Measurements from ENCODE around the gene EIF2B4. TPM values are rescaled to one million over a fixed set of nuclear protein-coding genes. Genes with fewer than 3 reads are reported as not detected.

The EIF2B4 gene
- total and polyA plus RNA-seq, 2 of the 13 experiments (the other 11 are each of a cell fraction or from before 2014, with no cell fraction given), result 91.5 to 96.4 TPM

DNA sequence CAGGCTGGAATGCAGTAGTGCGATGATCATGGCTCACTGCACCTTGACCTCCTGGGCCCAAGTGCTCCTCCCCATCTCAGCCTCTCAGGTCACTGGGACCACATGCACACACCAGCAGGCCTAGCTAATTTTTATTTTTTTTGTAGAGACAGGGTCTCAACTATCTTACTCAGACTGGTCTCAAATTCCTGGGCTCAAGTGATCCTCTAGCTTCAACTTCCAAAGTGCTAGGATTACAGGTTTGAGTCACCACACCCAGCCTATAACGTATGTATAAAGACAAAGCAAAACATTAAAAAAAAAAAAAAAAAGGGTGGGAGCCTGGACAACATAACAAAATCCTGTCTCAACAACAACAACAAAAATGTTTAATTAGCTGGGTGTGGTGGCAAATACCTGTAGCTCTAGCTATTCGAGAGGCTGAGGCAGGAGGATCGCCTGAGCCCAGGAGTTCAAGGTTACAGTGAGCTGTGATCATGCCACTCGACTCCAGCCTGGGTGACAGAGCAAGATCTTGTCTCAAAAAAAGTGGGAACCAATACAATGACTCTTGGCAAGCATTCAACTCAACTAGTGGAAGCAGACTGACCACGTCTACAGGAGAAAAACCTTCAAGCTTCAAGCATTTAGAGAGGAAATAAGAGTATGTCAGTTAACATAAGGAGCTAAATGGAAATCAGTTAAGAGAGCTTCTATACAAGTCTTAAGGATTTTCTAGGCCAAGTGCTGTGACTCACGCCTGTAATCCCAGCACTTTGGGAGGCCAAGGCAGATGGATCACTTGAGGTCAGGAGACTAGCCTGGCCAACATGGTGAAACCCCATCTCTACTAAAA, 16.2 kb downstream of the EIF2B4 start (continued):
- TF ChIP-seq ZNF83 (CRISPR knock-in tag; IDR thresholded peaks at IDR 0.05; ENCODE audit: borderline replicate concordance) (no peak), ZFX (CRISPR knock-in tag; IDR thresholded peaks at IDR 0.05; ENCODE audit: low read depth) (peak; percentile 70), ZNF609 (CRISPR knock-in tag; IDR thresholded peaks at IDR 0.05; ENCODE audit: borderline replicate concordance) (peak; percentile 32; the same call in 1 of the 2 replicates), ATF4 (CRISPR knock-in tag; IDR thresholded peaks at IDR 0.05) (no peak), ZNF572 (CRISPR knock-in tag; IDR thresholded peaks at IDR 0.05) (no peak), ZNF460 (CRISPR knock-in tag; IDR thresholded peaks at IDR 0.05; ENCODE audit: borderline replicate concordance) (no peak), CBX5 (CRISPR knock-in tag; IDR thresholded peaks at IDR 0.05; ENCODE audit: borderline replicate concordance) (no peak), SIX4 (CRISPR knock-in tag; IDR thresholded peaks at IDR 0.05) (0 out of 2 replicates have a peak, but pooled peaks have one; percentile 29), AGO1 (IDR thresholded peaks at IDR 0.05; ENCODE audit: low read depth, low read length, poor library complexity, severe bottlenecking) (no peak), RORA (CRISPR knock-in tag; IDR thresholded peaks at IDR 0.05) (no peak), ZNF225 (CRISPR knock-in tag; IDR thresholded peaks at IDR 0.05) (no peak), SMAD9 (CRISPR knock-in tag; IDR thresholded peaks at IDR 0.05) (no peak), ZNF432 (CRISPR knock-in tag; IDR thresholded peaks at IDR 0.05; ENCODE audit: borderline replicate concordance) (no peak)
- TF ChIP-seq, protein P1, sequence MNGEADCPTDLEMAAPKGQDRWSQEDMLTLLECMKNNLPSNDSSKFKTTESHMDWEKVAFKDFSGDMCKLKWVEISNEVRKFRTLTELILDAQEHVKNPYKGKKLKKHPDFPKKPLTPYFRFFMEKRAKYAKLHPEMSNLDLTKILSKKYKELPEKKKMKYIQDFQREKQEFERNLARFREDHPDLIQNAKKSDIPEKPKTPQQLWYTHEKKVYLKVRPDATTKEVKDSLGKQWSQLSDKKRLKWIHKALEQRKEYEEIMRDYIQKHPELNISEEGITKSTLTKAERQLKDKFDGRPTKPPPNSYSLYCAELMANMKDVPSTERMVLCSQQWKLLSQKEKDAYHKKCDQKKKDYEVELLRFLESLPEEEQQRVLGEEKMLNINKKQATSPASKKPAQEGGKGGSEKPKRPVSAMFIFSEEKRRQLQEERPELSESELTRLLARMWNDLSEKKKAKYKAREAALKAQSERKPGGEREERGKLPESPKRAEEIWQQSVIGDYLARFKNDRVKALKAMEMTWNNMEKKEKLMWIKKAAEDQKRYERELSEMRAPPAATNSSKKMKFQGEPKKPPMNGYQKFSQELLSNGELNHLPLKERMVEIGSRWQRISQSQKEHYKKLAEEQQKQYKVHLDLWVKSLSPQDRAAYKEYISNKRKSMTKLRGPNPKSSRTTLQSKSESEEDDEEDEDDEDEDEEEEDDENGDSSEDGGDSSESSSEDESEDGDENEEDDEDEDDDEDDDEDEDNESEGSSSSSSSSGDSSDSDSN (CRISPR knock-in tag; IDR thresholded peaks at IDR 0.05), result peak; percentile 29; the same call in 1 of the 2 replicates
- TF ChIP-seq, protein P2, sequence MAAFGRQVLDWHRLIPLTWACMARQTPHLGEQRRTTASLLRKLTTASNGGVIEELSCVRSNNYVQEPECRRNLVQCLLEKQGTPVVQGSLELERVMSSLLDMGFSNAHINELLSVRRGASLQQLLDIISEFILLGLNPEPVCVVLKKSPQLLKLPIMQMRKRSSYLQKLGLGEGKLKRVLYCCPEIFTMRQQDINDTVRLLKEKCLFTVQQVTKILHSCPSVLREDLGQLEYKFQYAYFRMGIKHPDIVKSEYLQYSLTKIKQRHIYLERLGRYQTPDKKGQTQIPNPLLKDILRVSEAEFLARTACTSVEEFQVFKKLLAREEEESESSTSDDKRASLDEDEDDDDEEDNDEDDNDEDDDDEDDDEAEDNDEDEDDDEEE (CRISPR knock-in tag; IDR thresholded peaks at IDR 0.05), result no peak
- TF ChIP-seq, protein P3, sequence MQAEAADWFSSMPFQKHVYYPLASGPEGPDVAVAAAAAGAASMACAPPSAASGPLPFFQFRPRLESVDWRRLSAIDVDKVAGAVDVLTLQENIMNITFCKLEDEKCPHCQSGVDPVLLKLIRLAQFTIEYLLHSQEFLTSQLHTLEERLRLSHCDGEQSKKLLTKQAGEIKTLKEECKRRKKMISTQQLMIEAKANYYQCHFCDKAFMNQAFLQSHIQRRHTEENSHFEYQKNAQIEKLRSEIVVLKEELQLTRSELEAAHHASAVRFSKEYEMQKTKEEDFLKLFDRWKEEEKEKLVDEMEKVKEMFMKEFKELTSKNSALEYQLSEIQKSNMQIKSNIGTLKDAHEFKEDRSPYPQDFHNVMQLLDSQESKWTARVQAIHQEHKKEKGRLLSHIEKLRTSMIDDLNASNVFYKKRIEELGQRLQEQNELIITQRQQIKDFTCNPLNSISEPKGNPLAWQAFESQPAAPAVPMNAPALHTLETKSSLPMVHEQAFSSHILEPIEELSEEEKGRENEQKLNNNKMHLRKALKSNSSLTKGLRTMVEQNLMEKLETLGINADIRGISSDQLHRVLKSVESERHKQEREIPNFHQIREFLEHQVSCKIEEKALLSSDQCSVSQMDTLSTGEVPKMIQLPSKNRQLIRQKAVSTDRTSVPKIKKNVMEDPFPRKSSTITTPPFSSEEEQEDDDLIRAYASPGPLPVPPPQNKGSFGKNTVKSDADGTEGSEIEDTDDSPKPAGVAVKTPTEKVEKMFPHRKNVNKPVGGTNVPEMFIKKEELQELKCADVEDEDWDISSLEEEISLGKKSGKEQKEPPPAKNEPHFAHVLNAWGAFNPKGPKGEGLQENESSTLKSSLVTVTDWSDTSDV (CRISPR knock-in tag; IDR thresholded peaks at IDR 0.05), result no peak
